Epithelial cell of proximal tubule (primary cell): ENCODE measurements around the gene FBXL20. TPM values are rescaled to one million over a fixed set of nuclear protein-coding genes. Genes with fewer than 3 reads are reported as not detected.

ENCODE experiments used
- DNase-seq: peaks from one replicate; pipeline ENCODE4 v3.0.0-alpha.2; 2011; ENCODE audit warnings: low read depth
- H3K4me3 ChIP-seq: 2 replicates; pipeline ENCODE4 v1.5.1; 2011; ENCODE audit warnings: low read depth, mild to moderate bottlenecking, low read length
- CTCF ChIP-seq: conservative IDR thresholded peaks from 2 replicates; pipeline ENCODE4 v1.5.1; 2012; ENCODE audit warnings: low read depth, mild to moderate bottlenecking, low read length
- total RNA-seq: library from RNA; depleted of rRNA; stranded (reverse); fragments of >200 nt; gene quantifications from 2 replicates; pipeline ENCODE4 v1.2.3, GENCODE V29; 2015

FBXL20 gene
- total RNA-seq, 1 donor from 2014 or later = 9.3 TPM

DNA sequence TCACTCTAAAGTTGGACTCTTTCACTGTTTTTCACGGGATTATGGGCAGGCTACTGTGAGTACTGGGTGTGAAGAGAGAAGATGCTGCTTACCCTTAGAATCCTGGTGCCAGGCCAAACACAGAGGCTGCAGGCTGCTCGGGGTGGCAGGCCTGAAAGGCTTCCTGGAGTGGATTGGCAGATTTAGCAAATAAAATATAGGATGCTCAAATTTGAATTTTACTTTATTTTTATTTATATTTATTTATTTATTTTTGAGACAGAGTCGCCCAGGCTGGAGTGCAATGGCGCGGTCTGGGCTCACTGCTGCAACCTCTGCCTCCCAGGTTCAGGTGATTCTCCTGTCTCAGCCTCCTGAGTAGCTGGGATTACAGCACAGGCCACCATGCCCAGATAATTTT lies 160.8 kb downstream of the FBXL20 start:
- no peak overlapping the region for H3K4me3 ChIP-seq
- TF ChIP-seq CTCF = no peak
- no peak for DNase-seq

DNA sequence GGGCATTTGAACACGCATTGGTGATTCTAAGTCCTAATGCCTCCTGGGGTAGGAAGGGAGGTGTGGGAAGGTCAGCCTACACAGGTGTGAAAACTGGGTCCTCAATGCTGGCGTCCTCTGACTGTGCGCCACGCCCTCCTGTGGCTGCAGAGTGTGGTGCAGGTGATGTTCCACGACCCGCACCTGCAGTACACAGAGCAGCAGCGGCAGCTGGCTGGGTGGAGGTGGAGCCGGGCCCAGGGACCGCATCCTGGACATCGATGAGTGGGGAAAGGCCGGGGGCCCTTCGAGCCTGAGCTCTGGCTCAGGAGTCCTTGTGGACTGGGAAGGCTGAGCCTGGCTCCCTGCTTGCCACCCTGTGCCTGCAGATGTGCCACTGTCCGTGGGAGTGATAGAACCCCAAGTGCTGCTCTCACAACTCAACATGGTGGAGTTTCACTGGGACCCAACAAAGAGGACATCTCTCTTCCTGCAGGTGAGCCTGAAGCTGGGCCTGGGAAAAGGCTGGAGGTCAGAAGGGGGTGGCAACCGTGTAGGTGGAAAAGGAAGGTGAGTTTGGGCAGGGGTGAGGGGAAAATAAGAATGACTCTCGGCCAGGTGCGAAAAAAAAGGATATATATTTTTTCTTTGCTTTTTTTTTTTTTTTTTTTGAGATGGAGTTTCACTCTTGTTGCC lies 161.6 kb downstream of the FBXL20 start:
- no peak for DNase-seq
- H3K4me3 ChIP-seq = no peak overlapping the region
- peak; percentile 75 for TF ChIP-seq CTCF

- DNase-seq = no peak
- no peak for TF ChIP-seq CTCF
- peak overlapping the region; percentile 7 for H3K4me3 ChIP-seq
Measured at GRCh38 chr17:39238311-39238972, 163.0 kb downstream of the FBXL20 start.

DNA sequence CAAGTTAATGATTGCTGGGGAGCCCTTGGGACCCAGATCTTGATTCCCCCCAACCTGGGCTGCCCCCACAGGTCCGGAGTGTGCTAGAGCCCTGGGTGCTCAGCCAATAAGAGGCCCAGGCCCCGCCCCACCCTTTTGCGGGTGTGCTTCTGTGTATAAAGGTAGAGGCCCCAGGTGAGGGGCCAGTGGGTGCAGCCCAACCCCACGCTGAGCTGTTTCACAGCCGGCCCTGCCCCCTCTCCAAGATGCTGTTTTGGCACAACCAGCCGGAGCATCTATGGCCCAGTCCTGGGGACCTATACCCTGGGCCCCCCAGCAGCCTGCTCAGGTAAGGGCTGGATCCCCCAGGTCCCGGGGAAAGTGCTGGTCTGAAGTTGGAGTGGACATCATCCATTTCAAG lies 163.8 kb downstream of the FBXL20 start:
- DNase-seq = no peak
- no peak overlapping the region for H3K4me3 ChIP-seq
- TF ChIP-seq CTCF = no peak

GRCh38 chr17:39236981-39237441 lies 164.4 kb downstream of the FBXL20 start:
- DNase-seq = no peak
- H3K4me3 ChIP-seq = no peak overlapping the region
- TF ChIP-seq CTCF = no peak

DNA sequence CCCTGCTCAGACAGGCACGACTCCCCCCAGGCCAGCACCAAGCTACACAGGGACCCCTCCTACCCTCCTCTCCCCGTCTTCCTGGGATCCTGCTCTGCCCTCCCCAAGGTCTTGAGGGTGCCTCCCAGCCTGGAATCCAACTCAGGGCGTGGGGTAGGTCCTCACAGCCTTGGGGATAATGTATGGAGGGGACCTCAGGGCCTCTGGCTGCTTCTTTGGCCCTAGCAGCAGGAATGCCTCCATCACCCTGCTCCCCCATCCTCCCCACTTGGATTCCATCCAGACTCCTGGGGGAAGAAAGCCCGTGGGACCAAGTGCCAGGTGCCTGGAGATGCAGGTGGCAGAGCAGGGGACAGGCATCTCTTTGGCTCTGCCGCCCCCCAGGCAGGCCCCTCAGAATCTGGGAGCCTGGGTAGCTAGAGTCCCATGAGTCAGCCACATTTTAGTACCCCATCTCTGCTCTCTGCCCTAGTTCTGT lies 164.9 kb downstream of the FBXL20 start:
- no peak overlapping the region for H3K4me3 ChIP-seq
- no peak for TF ChIP-seq CTCF
- DNase-seq = no peak
